OCI-LY7 (cell line): Measurements from ENCODE around the gene FAM131C. TPM values are rescaled to one million over a fixed set of nuclear protein-coding genes. Genes with fewer than 3 reads are reported as not detected.
A peak's percentile ranks its signal among the peaks of the same experiment; 100 is the strongest.

Experiments used
- BruUV-seq: library from RNA; stranded (reverse); fragments of 400-500 nt; replicated peaks from 2 replicates; lab custom pipeline; 2021; lab: Mats Ljungman, UMichigan
- CTCF ChIA-PET: fragments of 300-600 bp; sonication (Branson Sonifier 250); formaldehyde crosslinking; loops from one replicate; lab custom pipeline; 2022; ENCODE audit warnings: antibody characterized with exemption; ENCODE audit not compliant: unreplicated experiment; lab: Charles Lee
- POLR2A ChIA-PET: fragments of 300-600 bp; sonication (Branson Sonifier 250); formaldehyde crosslinking; loops from one replicate; lab custom pipeline; 2022; ENCODE audit warnings: antibody characterized with exemption; lab: Charles Lee
- DNase-seq: peaks from one replicate; pipeline ENCODE4 v3.0.0-alpha.2; 2015; ENCODE audit warnings: low spot score
- H2AFZ ChIP-seq: fragments of 200-600 bp; sonication (generic), shearing (Covaris generic); 2 replicates; pipeline ENCODE4 v1.6.1; 2014; ENCODE audit warnings: mild to moderate bottlenecking, antibody characterized with exemption, low read length, moderate library complexity
- H3K27ac ChIP-seq: fragments of 200-600 bp; sonication (generic); 2 replicates; pipeline ENCODE4 v1.5.1; 2014; ENCODE audit warnings: mixed run types, low read depth, mild to moderate bottlenecking, moderate library complexity, low read length, inconsistent platforms; ENCODE audit not compliant: poor library complexity, severe bottlenecking
- H3K36me3 ChIP-seq: fragments of 200-600 bp; sonication (generic); 2 replicates; pipeline ENCODE4 v1.6.1; 2014; ENCODE audit warnings: mild to moderate bottlenecking, antibody characterized with exemption, low read length, moderate library complexity, mixed read lengths; ENCODE audit not compliant: insufficient read depth
- H3K4me1 ChIP-seq: fragments of 200-600 bp; sonication (generic); 2 replicates; pipeline ENCODE4 v1.5.1; 2014; ENCODE audit warnings: mild to moderate bottlenecking, low read length; ENCODE audit not compliant: insufficient read depth, poor library complexity, severe bottlenecking
- H3K4me2 ChIP-seq: fragments of 200-600 bp; sonication (generic); 2 replicates; pipeline ENCODE4 v1.6.1; 2014; ENCODE audit warnings: mild to moderate bottlenecking, low read length
- H3K4me3 ChIP-seq: fragments of 200-600 bp; sonication (generic); 2 replicates; pipeline ENCODE4 v1.5.1; 2014; ENCODE audit warnings: mild to moderate bottlenecking, low read depth, low read length; ENCODE audit not compliant: poor library complexity, severe bottlenecking
- H3K79me2 ChIP-seq: fragments of 200-600 bp; sonication (generic); 2 replicates; pipeline ENCODE4 v1.6.1; 2016; ENCODE audit warnings: low read depth, mild to moderate bottlenecking, low read length, moderate library complexity, mixed read lengths; ENCODE audit not compliant: insufficient read depth
- H3K9me2 ChIP-seq: fragments of 200-600 bp; sonication (generic); 2 replicates; pipeline ENCODE4 v1.6.1; 2016; ENCODE audit warnings: mild to moderate bottlenecking, low read length, mixed read lengths; ENCODE audit not compliant: insufficient read depth
- H3K9me3 ChIP-seq: fragments of 200-600 bp; sonication (generic); 2 replicates; pipeline ENCODE4 v1.6.1; 2014; ENCODE audit warnings: mild to moderate bottlenecking, mixed run types, low read length, mixed read lengths
- H4K20me1 ChIP-seq: fragments of 200-600 bp; sonication (generic); 2 replicates; pipeline ENCODE4 v1.6.1; 2014; ENCODE audit warnings: mild to moderate bottlenecking, antibody characterized with exemption, low read length, moderate library complexity, mixed read lengths; ENCODE audit not compliant: insufficient read depth
- EZH2phosphoT487 ChIP-seq: fragments of 200-600 bp; sonication (generic); IDR thresholded peaks from 2 replicates; pipeline ENCODE4 v1.6.1; 2018; ENCODE audit warnings: low read depth, borderline replicate concordance, mild to moderate bottlenecking, mixed run types, antibody characterized with exemption, low read length, moderate library complexity, mixed read lengths
- intact Hi-C: fragments of 100-400 bp; cut with micrococcal nuclease; formaldehyde crosslinking; loops from one replicate; pipeline ENCODE4 v1.10.0; 2022; ENCODE audit not compliant: unreplicated experiment
- total RNA-seq, 2 experiments: library from RNA; depleted of rRNA in 1 of 2; stranded (reverse); fragments of >200 nt in 1 of 2; shearing (Covaris generic) in 1 of 2; gene quantifications; 2 replicates each; pipeline ENCODE4 v1.2.3, GENCODE V29; 2014 to 2022
- TF ChIP-seq, protein P1 (sequence below): fragments of 200-600 bp; sonication (generic); conservative IDR thresholded peaks from 2 replicates; pipeline ENCODE4 v1.5.1; 2014; ENCODE audit warnings: mild to moderate bottlenecking, antibody characterized with exemption, low read length, moderate library complexity, mixed read lengths

The FAM131C gene
- total RNA-seq, 2 experiments from 2014 or later, result not detected

DNA sequence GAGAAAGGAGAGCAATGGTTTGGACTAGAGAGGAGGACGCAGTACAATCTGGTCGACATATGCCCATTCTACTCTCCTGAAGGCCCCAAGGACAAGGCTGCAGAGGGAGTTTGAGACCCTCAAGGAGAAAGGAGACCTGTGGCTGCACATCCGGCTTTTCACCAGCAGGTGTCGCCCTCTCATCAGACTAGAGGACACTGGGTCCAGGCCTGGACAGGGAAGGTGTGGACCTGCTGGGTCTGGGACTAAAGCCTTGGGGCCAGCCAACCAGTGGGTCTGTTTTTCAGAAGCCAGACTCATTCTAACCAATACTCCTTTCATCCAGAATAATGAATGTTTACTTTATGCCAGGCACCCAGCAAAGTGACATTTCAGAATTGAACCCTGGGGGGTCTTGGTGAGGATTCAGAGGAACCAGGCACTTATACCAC, 64.4 kb downstream of the FAM131C start:
- no peak for TF ChIP-seq EZH2phosphoT487
- TF ChIP-seq, protein P1, sequence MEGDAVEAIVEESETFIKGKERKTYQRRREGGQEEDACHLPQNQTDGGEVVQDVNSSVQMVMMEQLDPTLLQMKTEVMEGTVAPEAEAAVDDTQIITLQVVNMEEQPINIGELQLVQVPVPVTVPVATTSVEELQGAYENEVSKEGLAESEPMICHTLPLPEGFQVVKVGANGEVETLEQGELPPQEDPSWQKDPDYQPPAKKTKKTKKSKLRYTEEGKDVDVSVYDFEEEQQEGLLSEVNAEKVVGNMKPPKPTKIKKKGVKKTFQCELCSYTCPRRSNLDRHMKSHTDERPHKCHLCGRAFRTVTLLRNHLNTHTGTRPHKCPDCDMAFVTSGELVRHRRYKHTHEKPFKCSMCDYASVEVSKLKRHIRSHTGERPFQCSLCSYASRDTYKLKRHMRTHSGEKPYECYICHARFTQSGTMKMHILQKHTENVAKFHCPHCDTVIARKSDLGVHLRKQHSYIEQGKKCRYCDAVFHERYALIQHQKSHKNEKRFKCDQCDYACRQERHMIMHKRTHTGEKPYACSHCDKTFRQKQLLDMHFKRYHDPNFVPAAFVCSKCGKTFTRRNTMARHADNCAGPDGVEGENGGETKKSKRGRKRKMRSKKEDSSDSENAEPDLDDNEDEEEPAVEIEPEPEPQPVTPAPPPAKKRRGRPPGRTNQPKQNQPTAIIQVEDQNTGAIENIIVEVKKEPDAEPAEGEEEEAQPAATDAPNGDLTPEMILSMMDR, result peak; percentile 99
- peak; percentile 68 for DNase-seq
- no TSS peak for BruUV-seq

More for the DNA sequence above, 64.4 kb downstream of the FAM131C start:
- POLR2A ChIA-PET, result no interaction called here
- Histone ChIP-seq H3K9me2 (no peaks in the 10 kb centered on the region), H3K4me2 (no peak overlapping the region), H3K4me3 (no peak overlapping the region), H2AFZ (no peak overlapping the region), H3K4me1 (peaks cover 19% of the 10 kb centered on the region), H4K20me1 (no peaks in the 10 kb centered on the region), H3K9me3 (no peaks in the 10 kb centered on the region), H3K27ac (no peak overlapping the region), H3K36me3 (no peaks in the 10 kb centered on the region), H3K79me2 (no peaks in the 10 kb centered on the region)
- CTCF ChIA-PET, result interaction anchor here (1.0 kb wide), 1 partner anchor 47 kb away, joined by 6 read pairs; no protein-coding TSS in a partner anchor
- intact Hi-C loops, result loop anchor here (1.0 to 10.0 kb wide), 4 partner anchors 24 to 207 kb away; no protein-coding TSS in a partner anchor

Other genes starting within 250 kb of the FAM131C start
- 40.7 and 41.4 TPM in 2 replicates for gene SPEN, start 225.9 kb downstream of the FAM131C start, total RNA-seq (2014; rRNA removed; shearing (Covaris generic))
- gene SPEN, start 225.9 kb downstream of the FAM131C start, total RNA-seq (2022), result 87.1 and 90.3 TPM in 2 replicates
- gene ZBTB17, start 97.5 kb downstream of the FAM131C start, total RNA-seq (2014; rRNA removed; shearing (Covaris generic)), result 32.1 and 53.4 TPM in 2 replicates
- gene ZBTB17, start 97.5 kb downstream of the FAM131C start, total RNA-seq (2022), result 51.1 and 52.9 TPM in 2 replicates
- not detected in 2 replicates for gene SRARP, start 69.4 kb downstream of the FAM131C start, total RNA-seq (2014; rRNA removed; shearing (Covaris generic))
- gene SRARP, start 69.4 kb downstream of the FAM131C start, total RNA-seq (2022), result not detected in 2 replicates
- gene HSPB7, start 55.6 kb downstream of the FAM131C start, total RNA-seq (2014; rRNA removed; shearing (Covaris generic)), result not detected in 2 replicates
- not detected in 2 replicates for gene HSPB7, start 55.6 kb downstream of the FAM131C start, total RNA-seq (2022)
- not detected in 2 replicates for gene CLCNKA, start 51.6 kb downstream of the FAM131C start, total RNA-seq (2014; rRNA removed; shearing (Covaris generic))
- gene CLCNKA, start 51.6 kb downstream of the FAM131C start, total RNA-seq (2022), result not detected in 2 replicates
- not detected in 2 replicates for gene CLCNKB, start 29.9 kb downstream of the FAM131C start, total RNA-seq (2014; rRNA removed; shearing (Covaris generic))
- not detected in 2 replicates for gene CLCNKB, start 29.9 kb downstream of the FAM131C start, total RNA-seq (2022)
- gene EPHA2, start 82.4 kb upstream of the FAM131C start, total RNA-seq (2014; rRNA removed; shearing (Covaris generic)), result not detected in 2 replicates
- 0.15 TPM in 1 of 2 replicates, not detected in the other for gene EPHA2, start 82.4 kb upstream of the FAM131C start, total RNA-seq (2022)
- gene ARHGEF19, start 139.0 kb upstream of the FAM131C start, total RNA-seq (2014; rRNA removed; shearing (Covaris generic)), result 2.7 and 5.9 TPM in 2 replicates
- 3.9 and 6.2 TPM in 2 replicates for gene ARHGEF19, start 139.0 kb upstream of the FAM131C start, total RNA-seq (2022)
- gene CPLANE2, start 163.5 kb upstream of the FAM131C start, total RNA-seq (2014; rRNA removed; shearing (Covaris generic)), result 7.9 and 11.6 TPM in 2 replicates
- 15.4 and 15.6 TPM in 2 replicates for gene CPLANE2, start 163.5 kb upstream of the FAM131C start, total RNA-seq (2022)